Loucy (cell line): Measurements from ENCODE around the gene PHF12.

Experiments
- EZH2phosphoT487 ChIP-seq: fragments of 200-600 bp; IDR thresholded peaks from 2 replicates; pipeline ENCODE4 v1.6.1; 2018; ENCODE audit warnings: antibody characterized with exemption, mild to moderate bottlenecking, moderate library complexity, borderline replicate concordance
- TF ChIP-seq, protein P1 (sequence below): fragments of 200-600 bp; sonication (generic); conservative IDR thresholded peaks from 2 replicates; pipeline ENCODE4 v1.5.1; 2014; ENCODE audit warnings: mild to moderate bottlenecking, antibody characterized with exemption, low read length

DNA sequence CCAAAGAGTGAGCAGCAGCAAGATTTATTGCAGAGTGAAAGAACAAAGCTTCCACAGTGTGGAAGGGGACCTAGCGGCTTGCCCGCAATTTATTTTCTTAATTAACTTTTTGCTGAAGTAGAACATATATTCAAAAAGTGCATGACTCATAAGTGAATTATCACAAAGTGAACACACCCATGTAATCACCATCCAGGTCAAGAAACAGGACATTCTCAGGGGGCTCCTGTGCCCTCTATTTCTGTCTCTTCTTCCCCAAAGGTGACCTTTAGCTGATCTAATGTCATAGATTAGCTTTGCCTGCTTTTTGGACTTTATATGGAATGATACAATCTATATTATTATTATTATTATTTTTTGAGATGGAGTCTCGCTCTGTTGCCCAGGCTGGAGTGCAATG lies 76.6 kb downstream of the PHF12 start:
- TF ChIP-seq, protein P1, sequence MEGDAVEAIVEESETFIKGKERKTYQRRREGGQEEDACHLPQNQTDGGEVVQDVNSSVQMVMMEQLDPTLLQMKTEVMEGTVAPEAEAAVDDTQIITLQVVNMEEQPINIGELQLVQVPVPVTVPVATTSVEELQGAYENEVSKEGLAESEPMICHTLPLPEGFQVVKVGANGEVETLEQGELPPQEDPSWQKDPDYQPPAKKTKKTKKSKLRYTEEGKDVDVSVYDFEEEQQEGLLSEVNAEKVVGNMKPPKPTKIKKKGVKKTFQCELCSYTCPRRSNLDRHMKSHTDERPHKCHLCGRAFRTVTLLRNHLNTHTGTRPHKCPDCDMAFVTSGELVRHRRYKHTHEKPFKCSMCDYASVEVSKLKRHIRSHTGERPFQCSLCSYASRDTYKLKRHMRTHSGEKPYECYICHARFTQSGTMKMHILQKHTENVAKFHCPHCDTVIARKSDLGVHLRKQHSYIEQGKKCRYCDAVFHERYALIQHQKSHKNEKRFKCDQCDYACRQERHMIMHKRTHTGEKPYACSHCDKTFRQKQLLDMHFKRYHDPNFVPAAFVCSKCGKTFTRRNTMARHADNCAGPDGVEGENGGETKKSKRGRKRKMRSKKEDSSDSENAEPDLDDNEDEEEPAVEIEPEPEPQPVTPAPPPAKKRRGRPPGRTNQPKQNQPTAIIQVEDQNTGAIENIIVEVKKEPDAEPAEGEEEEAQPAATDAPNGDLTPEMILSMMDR: no peak
- TF ChIP-seq EZH2phosphoT487: no peak
